Measurements from ENCODE around the gene PACSIN2. TPM values are rescaled to one million over a fixed set of nuclear protein-coding genes. Genes with fewer than 3 reads are reported as not detected.
A peak's percentile ranks its signal among the peaks of the same experiment; 100 is the strongest.

Gene PACSIN2
- total and polyA plus RNA-seq, 2 donors = 31.6 to 61.8 TPM

DNA sequence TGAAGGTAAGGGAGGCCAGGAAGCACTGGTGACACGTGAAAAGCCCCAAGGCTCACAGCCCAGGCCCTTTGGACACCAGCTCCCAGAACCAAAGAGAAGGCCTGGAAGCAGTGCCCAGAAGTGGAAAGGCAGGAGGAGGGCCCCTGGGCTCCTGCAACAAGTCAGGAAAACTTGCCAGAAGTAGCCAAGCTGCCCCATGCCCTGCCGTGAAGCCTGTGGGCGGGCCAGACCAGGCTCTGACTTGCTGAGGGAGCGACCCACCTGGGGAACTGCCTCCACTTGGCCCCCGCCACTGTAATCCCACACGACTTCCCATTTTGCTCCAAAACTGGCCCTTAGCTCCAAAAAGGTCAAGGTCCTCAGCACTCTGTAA lies 106.6 kb downstream of the PACSIN2 start:
- Histone ChIP-seq H3K36me3 (ENCODE audit: insufficient read depth) (no peaks in the 10 kb centered on the region), H3K4me1 (ENCODE audit: insufficient read depth) (no peaks in the 10 kb centered on the region), H3K27ac (ENCODE audit: low read depth) (no peak overlapping the region), H3K4me3 (ENCODE audit: low read depth, low read length) (no peak overlapping the region)
- 71% methylated on average over 6 of the region's 6 CpGs for WGBS
- no peak for DNase-seq (ENCODE audit: extremely low spot score)

DNA sequence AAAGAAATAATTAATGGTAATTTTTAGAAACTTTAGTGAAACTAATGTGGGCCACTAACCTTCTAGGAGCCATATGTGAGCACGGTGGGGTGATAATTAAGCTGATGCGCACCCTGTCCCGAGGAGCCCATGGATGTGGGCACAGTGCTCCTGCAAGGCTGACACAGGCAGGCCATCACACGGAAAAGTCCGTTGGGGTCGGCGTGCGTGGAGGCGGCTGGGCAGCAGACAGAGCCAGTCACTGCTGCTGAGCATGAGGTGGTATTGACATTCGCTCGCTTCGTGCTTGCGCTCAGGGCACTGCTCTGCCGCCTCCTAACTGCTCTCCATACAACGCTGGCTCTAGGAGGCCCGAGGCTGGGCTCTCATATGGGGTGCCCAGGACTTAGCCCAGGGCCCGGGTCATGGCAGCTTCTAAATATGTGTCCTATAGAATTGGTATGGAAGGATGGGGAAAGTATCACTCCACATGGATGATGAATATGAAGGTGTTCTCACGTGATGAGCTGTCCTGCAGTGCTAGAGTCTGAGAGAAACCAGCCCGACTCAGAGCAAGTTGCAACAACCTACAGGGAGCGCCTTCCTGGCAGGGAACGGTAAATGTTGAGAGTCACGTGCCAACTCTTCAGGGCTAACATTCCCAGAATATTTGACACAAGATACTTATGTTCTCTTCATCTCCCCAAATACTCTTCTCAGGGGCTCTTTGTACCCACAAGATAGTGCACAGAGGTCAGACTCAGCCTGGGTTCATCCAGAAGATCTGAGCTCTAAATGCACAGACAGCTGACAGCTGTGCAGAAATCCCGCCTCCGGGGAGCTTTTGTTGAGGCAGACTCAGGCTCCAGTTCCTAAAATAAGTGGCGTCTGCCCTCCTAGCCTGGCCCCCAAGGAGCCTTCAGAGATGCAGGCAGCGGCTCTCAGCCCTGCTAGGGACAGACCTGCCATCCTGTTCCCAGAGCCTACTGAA lies 107.3 kb downstream of the PACSIN2 start:
- Histone ChIP-seq H3K27ac (ENCODE audit: low read depth) (no peak overlapping the region), H3K36me3 (ENCODE audit: insufficient read depth) (no peaks in the 10 kb centered on the region), H3K4me1 (ENCODE audit: insufficient read depth) (no peaks in the 10 kb centered on the region), H3K4me3 (ENCODE audit: low read depth, low read length) (no peak overlapping the region)
- no peak for DNase-seq (ENCODE audit: extremely low spot score)
- WGBS = 68% methylated on average over 26 of the region's 26 CpGs

DNA sequence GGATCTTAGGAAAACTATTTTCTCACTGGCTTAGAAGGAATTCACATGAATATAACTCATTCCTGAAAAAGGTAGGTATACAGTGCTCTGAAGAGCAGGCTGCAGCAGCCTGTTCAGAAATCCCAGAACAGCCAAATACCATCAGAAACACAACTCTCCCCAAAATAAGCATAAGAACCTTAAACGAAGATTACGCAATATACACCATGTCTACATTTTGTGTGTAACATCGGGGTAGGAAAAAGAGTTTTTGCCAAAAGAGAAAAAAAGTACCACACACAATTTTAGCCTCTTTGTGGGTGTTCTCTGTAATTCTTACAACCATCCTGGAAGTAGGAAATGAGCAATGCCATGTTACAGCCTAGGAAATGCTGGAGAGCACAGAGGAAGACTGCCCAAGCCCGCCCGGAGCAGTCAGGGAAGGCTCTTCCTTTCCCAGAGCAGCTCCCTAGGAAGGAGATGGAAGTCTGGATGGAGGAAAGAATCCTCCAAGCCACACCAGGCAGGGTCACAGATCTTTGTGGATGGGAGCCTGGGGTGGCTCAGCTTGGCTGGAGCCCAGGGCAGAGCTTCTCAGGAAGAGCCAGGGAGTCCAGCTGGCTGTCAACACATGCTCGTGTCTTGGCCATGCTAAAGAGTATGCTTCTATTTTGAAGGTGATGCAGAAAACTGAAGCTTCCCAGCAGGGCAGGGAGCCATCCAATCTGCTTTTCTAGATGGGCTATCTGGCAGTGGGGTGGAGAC lies 108.2 kb downstream of the PACSIN2 start:
- Histone ChIP-seq H3K27ac (ENCODE audit: low read depth) (no peak overlapping the region), H3K4me3 (ENCODE audit: low read depth, low read length) (no peak overlapping the region), H3K4me1 (ENCODE audit: insufficient read depth) (no peaks in the 10 kb centered on the region), H3K36me3 (ENCODE audit: insufficient read depth) (no peaks in the 10 kb centered on the region)
- DNase-seq (ENCODE audit: extremely low spot score) = no peak
- 45% methylated on average over 6 of the region's 6 CpGs for WGBS

GRCh38 chr22:42905702-42906183 lies 109.2 kb downstream of the PACSIN2 start:
- DNase-seq (ENCODE audit: extremely low spot score) = no peak
- Histone ChIP-seq H3K4me3 (ENCODE audit: low read depth, low read length) (no peak overlapping the region), H3K27ac (ENCODE audit: low read depth) (no peak overlapping the region), H3K4me1 (ENCODE audit: insufficient read depth) (no peaks in the 10 kb centered on the region), H3K36me3 (ENCODE audit: insufficient read depth) (no peaks in the 10 kb centered on the region)
- WGBS = 69% methylated on average over 5 of the region's 5 CpGs

- DNase-seq (ENCODE audit: extremely low spot score) = no peak
- Histone ChIP-seq H3K27ac (ENCODE audit: low read depth) (no peak overlapping the region), H3K4me3 (ENCODE audit: low read depth, low read length) (no peak overlapping the region), H3K36me3 (ENCODE audit: insufficient read depth) (no peaks in the 10 kb centered on the region), H3K4me1 (ENCODE audit: insufficient read depth) (no peaks in the 10 kb centered on the region)
- WGBS = 89% methylated on average over 13 of the region's 13 CpGs
Observed at GRCh38 chr22:42905217-42905616, 109.7 kb downstream of the PACSIN2 start.

DNA sequence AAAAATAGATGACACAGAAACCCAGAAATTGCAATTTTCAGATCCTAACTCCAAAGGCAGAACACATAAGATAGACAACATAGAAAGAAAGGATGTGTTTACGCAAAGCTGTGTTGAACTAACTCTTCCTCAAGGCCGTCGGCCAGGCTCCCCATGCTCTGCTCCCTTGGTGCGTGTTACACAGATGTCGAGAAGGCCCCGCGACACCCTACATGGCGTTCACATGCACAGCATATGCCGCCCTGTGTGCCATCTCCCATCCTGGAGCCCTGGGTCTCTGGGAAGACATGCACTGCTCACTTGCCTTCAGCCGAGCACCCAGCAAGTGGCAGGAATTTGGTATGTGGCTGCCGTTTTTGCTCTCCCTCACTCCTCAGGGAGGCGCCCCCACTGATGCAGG lies 110.9 kb downstream of the PACSIN2 start:
- Histone ChIP-seq H3K27ac (ENCODE audit: low read depth) (no peak overlapping the region), H3K4me3 (ENCODE audit: low read depth, low read length) (no peak overlapping the region), H3K4me1 (ENCODE audit: insufficient read depth) (no peaks in the 10 kb centered on the region), H3K36me3 (ENCODE audit: insufficient read depth) (no peaks in the 10 kb centered on the region)
- no peak for DNase-seq (ENCODE audit: extremely low spot score)
- 89% methylated on average over 12 of the region's 12 CpGs for WGBS

DNA sequence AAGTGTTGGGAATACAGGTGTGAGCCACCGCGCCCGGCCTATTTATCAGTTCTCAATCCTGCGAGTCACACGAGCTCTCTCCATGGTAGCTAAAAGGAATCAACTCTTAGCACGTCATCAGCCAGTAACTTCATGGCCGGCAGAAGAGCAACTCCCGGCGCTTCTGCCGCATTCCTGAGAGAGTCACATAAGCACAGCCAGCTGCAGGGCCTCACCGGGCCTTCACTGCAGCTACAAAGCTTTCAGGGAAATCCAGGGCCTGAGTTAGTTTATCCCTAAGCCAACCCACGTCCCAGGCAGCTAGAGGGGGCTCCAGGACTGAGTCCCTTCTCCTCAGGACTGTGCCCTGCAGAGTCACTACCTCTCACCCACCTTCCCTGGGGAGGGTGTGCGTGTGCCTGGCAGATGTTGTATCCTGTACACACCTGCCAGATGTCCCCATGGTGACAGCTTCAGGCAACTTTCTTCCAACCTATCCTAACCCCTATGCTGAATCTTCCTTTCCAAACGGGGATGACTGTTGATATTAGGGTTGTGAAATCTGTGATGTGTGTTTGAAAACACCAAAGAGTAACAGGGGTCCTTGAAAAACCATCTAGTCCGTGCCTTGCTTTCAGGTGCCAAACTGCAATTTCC lies 112.0 kb downstream of the PACSIN2 start:
- DNase-seq (ENCODE audit: extremely low spot score) = peak; percentile 39
- Histone ChIP-seq H3K4me1 (ENCODE audit: insufficient read depth) (no peaks in the 10 kb centered on the region), H3K4me3 (ENCODE audit: low read depth, low read length) (no peak overlapping the region), H3K27ac (ENCODE audit: low read depth) (peak overlapping the region; percentile 11), H3K36me3 (ENCODE audit: insufficient read depth) (no peaks in the 10 kb centered on the region)
- WGBS = 41% methylated on average over 15 of the region's 15 CpGs

GRCh38 chr22:42901790-42902508 lies 113.0 kb downstream of the PACSIN2 start:
- no peaks in the 10 kb centered on the region for H3K36me3 ChIP-seq (ENCODE audit: insufficient read depth)
- H3K4me1 ChIP-seq (ENCODE audit: insufficient read depth) = no peaks in the 10 kb centered on the region
- H3K27ac ChIP-seq (ENCODE audit: low read depth) = no peak overlapping the region
- no peak overlapping the region for H3K4me3 ChIP-seq (ENCODE audit: low read depth, low read length)
- no peak for DNase-seq (ENCODE audit: extremely low spot score)
- 86% methylated on average over 14 of the region's 14 CpGs for WGBS

DNA sequence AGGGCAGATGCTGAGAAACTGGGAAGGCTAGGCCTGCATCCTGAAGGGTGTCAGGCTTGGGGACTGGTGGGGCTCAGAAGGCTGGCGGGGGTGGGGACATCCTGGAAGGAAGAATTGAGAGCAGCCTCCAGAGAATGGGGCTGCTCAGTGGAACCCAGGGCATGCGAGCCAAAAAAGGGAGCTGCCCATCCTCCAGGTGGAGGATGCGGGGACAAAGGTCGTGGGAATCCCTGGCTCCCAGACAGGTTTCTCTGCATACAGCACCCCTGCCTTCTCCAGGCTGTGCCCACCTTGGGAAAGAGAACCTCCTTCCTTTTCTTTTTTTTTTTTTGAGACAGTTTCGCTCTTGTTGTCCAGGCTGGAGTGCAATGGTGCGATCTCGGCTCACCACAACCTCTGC lies 117.0 kb downstream of the PACSIN2 start:
- no peaks in the 10 kb centered on the region for H3K36me3 ChIP-seq (ENCODE audit: insufficient read depth)
- no peak overlapping the region for H3K27ac ChIP-seq (ENCODE audit: low read depth)
- WGBS = 94% methylated on average over 7 of the region's 7 CpGs
- DNase-seq (ENCODE audit: extremely low spot score) = no peak
- H3K4me3 ChIP-seq (ENCODE audit: low read depth, low read length) = no peak overlapping the region
- H3K4me1 ChIP-seq (ENCODE audit: insufficient read depth) = no peaks in the 10 kb centered on the region

GRCh38 chr22:42895541-42895981 lies 119.4 kb downstream of the PACSIN2 start:
- Histone ChIP-seq H3K4me1 (ENCODE audit: insufficient read depth) (no peaks in the 10 kb centered on the region), H3K4me3 (ENCODE audit: low read depth, low read length) (no peak overlapping the region), H3K36me3 (ENCODE audit: insufficient read depth) (no peaks in the 10 kb centered on the region), H3K27ac (ENCODE audit: low read depth) (no peak overlapping the region)
- DNase-seq (ENCODE audit: extremely low spot score) = no peak
- WGBS = 75% methylated on average over 9 of the region's 9 CpGs

GRCh38 chr22:42895087-42895486 lies 119.9 kb downstream of the PACSIN2 start:
- 51% methylated on average over 7 of the region's 7 CpGs for whole genome bisulfite sequencing
- DNase-seq (ENCODE audit: extremely low spot score) = no peak

GRCh38 chr22:42893371-42894150 lies 121.4 kb downstream of the PACSIN2 start:
- Histone ChIP-seq H3K4me1 (ENCODE audit: insufficient read depth) (no peaks in the 10 kb centered on the region), H3K27ac (ENCODE audit: low read depth) (no peak overlapping the region), H3K36me3 (ENCODE audit: insufficient read depth) (peaks cover 2% of the 10 kb centered on the region), H3K4me3 (ENCODE audit: low read depth, low read length) (no peak overlapping the region)
- 91% methylated on average over 25 of the region's 25 CpGs for WGBS
- no peak for DNase-seq (ENCODE audit: extremely low spot score)

More at GRCh38 chr22:42895087-42895486, 119.9 kb downstream of the PACSIN2 start:
- no peak overlapping the region for H3K4me3 ChIP-seq (ENCODE audit: low read depth, low read length)
- H3K27ac ChIP-seq (ENCODE audit: low read depth) = no peak overlapping the region
- H3K4me1 ChIP-seq (ENCODE audit: insufficient read depth) = no peaks in the 10 kb centered on the region
- peaks cover 1% of the 10 kb centered on the region for H3K36me3 ChIP-seq (ENCODE audit: insufficient read depth)
